ENCODE results near the gene PCCB. TPM values are rescaled to one million over a fixed set of nuclear protein-coding genes. Genes with fewer than 3 reads are reported as not detected.

The PCCB gene
- 36.4 and 67.7 TPM in 2 replicates for total RNA-seq

DNA sequence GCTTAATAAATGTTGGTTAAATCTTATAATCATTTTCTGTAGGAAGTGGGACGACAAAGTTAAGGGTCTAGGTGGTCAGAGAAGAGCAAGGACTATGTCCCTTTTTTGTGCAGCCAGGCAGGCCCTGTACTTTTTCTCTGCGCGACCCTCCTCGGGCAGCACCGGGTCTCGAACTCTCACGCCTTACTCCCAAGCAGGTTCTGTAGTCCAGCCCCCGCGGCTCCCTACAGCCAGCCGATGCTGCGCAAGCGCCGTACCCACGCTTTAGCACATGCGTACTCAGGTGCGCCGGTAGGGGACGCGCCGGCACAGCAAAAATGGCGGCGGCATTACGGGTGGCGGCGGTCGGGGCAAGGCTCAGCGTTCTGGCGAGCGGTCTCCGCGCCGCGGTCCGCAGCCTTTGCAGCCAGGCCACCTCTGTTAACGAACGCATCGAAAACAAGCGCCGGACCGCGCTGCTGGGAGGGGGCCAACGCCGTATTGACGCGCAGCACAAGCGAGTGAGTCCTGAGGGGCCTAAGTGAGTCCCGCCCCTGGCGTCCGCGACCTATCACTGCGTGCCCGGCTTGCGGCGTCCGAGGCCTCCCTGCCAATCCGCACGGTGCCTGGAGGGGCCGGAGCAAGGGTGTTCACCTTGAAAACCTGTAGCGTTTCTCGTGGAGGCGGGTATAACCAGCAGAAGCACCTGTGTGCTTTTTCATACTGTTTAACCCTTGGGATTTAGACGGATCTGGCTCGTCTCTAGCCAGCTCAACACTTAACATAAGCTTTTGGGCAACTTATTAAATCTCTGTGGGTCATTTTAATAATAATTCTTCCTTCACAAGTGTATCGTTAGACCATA, at the start of gene PCCB:
TSS of gene PCCB (plus strand) at position 282 of the 844 bp plus-strand sequence. CDS start at position 318, 36 bp downstream.

Other genes with a start within 250 kb of the PCCB start
- gene MSL2, start 54.0 kb upstream of the PCCB start, total RNA-seq: 12.0 and 19.6 TPM in 2 replicates

Data from nasal cavity respiratory epithelium epithelial cell of viscerocranial mucosa (primary cell).